Hematopoietic multipotent progenitor cell treated with erythropoietin and hydrocortisone succinate and interleukin-3 and kit ligand, for 15 days (in vitro differentiated cells): Measurements from ENCODE around the gene XPR1.

Experiments
- DNase-seq: peaks from one replicate; pipeline ENCODE4 v3.0.0-alpha.2; 2015; ENCODE audit warnings: low spot score

XPR1 gene

GRCh38 chr1:180916771-180917170 lies 284.9 kb downstream of the XPR1 start:
- no peak for DNase-seq

- DNase-seq: no peak
Measured at GRCh38 chr1:180917306-180918065, 285.7 kb downstream of the XPR1 start.

- DNase-seq: no peak
Measured at GRCh38 chr1:180918519-180918918, 286.7 kb downstream of the XPR1 start.

GRCh38 chr1:180919183-180919700 lies 287.4 kb downstream of the XPR1 start:
- DNase-seq: no peak

GRCh38 chr1:180920193-180920592 lies 288.4 kb downstream of the XPR1 start:
- DNase-seq: no peak

GRCh38 chr1:180920702-180921101 lies 288.9 kb downstream of the XPR1 start:
- DNase-seq: peak; percentile 14

GRCh38 chr1:180921386-180921785 lies 289.6 kb downstream of the XPR1 start:
- no peak for DNase-seq

- no peak for DNase-seq
Measured at GRCh38 chr1:180921891-180922630, 290.2 kb downstream of the XPR1 start.

GRCh38 chr1:180922631-180923015 lies 290.8 kb downstream of the XPR1 start:
- no peak for DNase-seq

- DNase-seq: peak; percentile 50
Measured at GRCh38 chr1:180923021-180923841, 291.4 kb downstream of the XPR1 start.

GRCh38 chr1:180923887-180924286 lies 292.1 kb downstream of the XPR1 start:
- DNase-seq: peak; percentile 75

- no peak for DNase-seq
Measured at GRCh38 chr1:180924939-180925338, 293.1 kb downstream of the XPR1 start.

- no peak for DNase-seq
Measured at GRCh38 chr1:180925471-180926051, 293.7 kb downstream of the XPR1 start.

- peak; percentile 73 for DNase-seq
Measured at GRCh38 chr1:180926164-180926981, 294.6 kb downstream of the XPR1 start.

GRCh38 chr1:180927348-180927747 lies 295.5 kb downstream of the XPR1 start:
- no peak for DNase-seq

- DNase-seq: no peak
Measured at GRCh38 chr1:180927841-180928240, 296.0 kb downstream of the XPR1 start.

- no peak for DNase-seq
Measured at GRCh38 chr1:180928331-180929230, 296.8 kb downstream of the XPR1 start.

GRCh38 chr1:180929389-180929788 lies 297.6 kb downstream of the XPR1 start:
- no peak for DNase-seq

- no peak for DNase-seq
Measured at GRCh38 chr1:180930687-180931086, 298.9 kb downstream of the XPR1 start.

GRCh38 chr1:180931529-180931928 lies 299.7 kb downstream of the XPR1 start:
- DNase-seq: no peak
